ENCODE measurements around the gene KHSRP.

The KHSRP gene

GRCh38 chr19:6424195-6424938 lies at the start of gene KHSRP:
Gene KHSRP (minus strand): TSS chr19:6424811. CDS start chr19:6424701, 110 bp downstream.
- peak; percentile 20 for DNase-seq

GRCh38 chr19:6473647-6474046 lies 49.0 kb upstream of the KHSRP start:
- DNase-seq: no peak

GRCh38 chr19:6472713-6473112 lies 48.1 kb upstream of the KHSRP start:
- no peak for DNase-seq

- no peak for DNase-seq
Measured at GRCh38 chr19:6471076-6471475, 46.5 kb upstream of the KHSRP start.

- DNase-seq: no peak
Measured at GRCh38 chr19:6470173-6470572, 45.6 kb upstream of the KHSRP start.

GRCh38 chr19:6467384-6467783 lies 42.8 kb upstream of the KHSRP start:
- no peak for DNase-seq

- DNase-seq: no peak
Measured at GRCh38 chr19:6466526-6467248, 42.1 kb upstream of the KHSRP start.

DNA sequence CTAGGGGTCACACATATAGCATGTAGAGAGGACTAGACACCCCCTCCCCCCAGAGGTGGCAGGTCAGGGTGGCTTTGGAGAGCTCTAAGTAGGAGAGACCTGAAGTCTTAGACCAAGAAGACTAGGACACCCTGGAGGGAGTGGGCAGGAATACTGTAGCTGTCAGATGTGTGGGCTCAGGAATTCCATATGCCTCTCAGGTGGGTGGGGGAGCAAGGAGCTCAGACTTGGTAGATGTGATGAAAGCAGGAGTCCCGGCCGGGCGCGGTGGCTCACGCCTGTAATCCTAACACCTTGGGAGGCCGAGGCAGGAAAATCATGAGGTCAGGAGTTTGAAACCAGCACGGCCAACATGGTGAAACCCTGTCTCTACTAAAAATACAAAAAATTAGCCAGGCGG lies 41.1 kb upstream of the KHSRP start:
- no peak for DNase-seq

GRCh38 chr19:6465006-6465405 lies 40.4 kb upstream of the KHSRP start:
- DNase-seq: no peak

DNA sequence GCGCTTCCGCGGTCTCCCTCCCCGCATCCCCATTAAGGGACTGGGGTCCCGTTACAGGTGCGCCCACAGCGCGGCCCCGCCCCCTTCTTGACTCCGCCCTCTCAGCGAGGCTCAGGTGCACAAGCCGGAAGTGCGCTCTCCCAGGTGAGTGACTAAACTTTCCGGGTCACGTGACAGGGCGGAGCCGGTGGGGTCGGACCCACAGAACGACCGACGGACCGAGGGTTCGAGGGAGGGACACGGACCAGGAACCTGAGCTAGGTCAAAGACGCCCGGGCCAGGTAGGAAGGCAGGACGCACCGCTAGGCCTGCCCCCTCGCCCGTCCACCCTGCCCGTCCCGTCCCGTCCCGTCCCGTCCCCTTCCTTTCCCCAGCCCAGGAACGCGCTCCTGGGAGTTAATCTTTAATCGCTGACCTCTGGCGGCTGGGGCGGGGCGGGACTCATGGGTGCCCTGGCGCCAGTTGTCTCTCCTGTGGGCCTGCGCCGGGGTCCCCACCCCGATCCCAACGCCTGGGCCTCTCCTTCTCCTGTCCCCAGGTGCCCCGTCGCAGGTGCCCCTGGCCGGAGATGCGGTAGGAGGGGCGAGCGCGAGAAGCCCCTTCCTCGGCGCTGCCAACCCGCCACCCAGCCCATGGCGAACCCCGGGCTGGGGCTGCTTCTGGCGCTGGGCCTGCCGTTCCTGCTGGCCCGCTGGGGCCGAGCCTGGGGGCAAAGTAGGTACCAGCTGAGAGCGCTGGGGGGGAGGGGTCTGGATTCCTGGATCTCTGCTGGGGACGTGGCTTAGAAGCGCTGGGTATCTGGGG lies 39.7 kb upstream of the KHSRP start, which contains the start of gene CRB3:
Gene CRB3, plus strand, starts transcription at position 202 of the 804 bp plus-strand sequence. Its CDS starts 431 bp downstream, at position 633.
- peak; percentile 47 for DNase-seq

- DNase-seq: peak; percentile 92
Measured at GRCh38 chr19:6460099-6460884, 35.7 kb upstream of the KHSRP start.

DNA sequence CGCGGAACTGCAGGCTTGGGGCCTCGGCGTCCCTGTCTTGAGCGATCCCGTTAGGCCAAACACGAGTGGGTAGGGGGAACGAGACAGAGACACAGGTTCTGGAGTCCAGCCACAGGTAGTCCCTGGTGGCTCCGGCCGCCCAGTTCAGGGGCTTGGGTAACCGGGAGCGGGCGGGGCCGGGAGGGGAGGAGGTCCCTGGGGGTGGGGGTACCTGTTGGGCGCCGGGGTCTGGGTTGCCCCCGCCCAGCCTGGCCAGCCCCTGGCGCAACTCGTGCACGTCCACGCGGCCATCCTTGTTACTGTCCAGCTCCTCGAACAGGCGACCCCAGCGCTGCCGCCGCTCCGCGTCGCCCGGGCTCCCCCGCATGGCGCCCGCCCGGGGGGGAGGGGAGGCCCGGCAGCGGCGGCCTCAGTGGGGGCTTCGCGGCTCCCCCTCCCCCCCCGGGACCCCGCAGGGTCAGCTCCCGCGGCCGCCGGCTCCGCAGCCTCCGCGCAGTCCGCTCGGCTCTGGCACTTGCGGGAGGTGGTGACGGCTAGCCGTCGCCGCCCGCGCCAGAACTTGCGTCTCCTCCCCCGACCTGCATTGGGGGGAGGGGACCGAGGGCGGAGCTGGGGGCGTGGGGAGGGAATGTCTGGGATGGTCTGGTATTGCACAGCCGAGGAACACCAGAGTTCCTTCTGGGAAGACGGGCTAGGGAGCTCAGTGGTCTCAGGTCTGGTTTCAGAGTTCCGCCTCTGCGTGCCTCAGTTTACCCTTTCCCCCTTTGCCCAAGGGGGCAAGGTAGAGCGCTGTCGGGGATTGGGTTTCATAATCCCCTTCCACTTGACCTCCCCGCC lies 34.9 kb upstream of the KHSRP start, which contains the start of gene SLC25A23:
Gene SLC25A23, minus strand, starts transcription at position 531 of the 837 bp plus-strand sequence. Its CDS starts 164 bp downstream, at position 367.
- peak; percentile 48 for DNase-seq

DNA sequence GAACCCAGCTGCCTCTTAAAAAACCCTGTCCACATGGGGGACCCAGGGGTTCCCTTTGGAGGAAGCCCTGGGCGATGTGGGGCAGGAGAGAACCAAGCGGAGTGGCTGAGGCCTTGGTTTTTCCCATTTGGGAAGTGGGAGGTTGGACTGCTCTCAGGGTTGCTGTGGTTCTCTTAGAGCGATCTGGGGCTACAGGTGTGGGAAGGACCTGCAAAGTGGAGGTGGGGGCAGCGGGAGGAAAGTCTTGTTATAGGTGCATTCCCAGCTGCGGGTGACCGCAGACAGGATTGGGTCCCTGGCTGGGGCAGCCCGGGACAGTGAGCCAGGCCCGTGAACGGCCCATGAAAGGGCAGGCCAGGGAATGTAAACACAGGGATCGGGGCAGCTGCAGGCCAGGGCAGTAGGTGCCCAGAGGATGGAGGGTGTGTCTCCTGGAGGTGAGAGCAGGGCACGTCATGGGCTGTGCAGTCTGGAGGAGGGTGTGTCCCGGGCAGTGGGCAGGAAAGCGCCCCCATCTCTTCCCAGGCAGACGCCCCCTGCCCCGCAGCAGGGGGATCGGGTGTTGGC lies 34.2 kb upstream of the KHSRP start:
- no peak for DNase-seq

GRCh38 chr19:6457958-6458694 lies 33.5 kb upstream of the KHSRP start:
- no peak for DNase-seq

- DNase-seq: no peak
Measured at GRCh38 chr19:6455924-6456323, 31.3 kb upstream of the KHSRP start.

- no peak for DNase-seq
Measured at GRCh38 chr19:6453951-6454565, 29.4 kb upstream of the KHSRP start.

GRCh38 chr19:6452899-6453298 lies 28.3 kb upstream of the KHSRP start:
- no peak for DNase-seq

DNA sequence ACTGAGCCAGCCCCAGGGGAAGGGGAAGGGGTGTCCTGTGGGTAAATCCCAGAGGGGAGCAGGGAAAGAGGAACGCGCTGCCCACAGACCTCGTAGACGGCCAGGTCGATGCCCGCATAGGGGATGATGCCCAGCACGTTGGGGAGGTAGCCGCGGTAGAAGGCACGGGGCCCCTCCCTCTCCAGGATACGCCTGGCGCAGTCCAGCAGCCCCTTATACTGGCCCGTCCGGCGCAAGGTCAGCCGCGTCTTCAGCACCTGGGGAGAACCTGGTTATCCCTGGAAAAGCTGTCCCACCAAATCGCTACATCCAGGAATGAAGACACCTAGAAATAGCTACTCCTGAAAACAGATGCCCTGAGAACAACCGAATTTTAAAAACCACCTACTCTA lies 27.6 kb upstream of the KHSRP start:
- DNase-seq: no peak

- DNase-seq: no peak
Measured at GRCh38 chr19:6451583-6452222, 27.1 kb upstream of the KHSRP start.

Data from activated T-cell treated with anti-CD3 and anti-CD28 coated beads for 4 hours (primary cell).